Body of pancreas (tissue), 4 donors: ENCODE measurements around the gene MARCHF3.

Experiments used
- CTCF ChIP-seq, 7 experiments: fragments of 450-650 bp in 4 of 7; fragments of 200-600 bp in 3 of 7; sonication (generic) in 3 of 7; IDR thresholded peaks; one replicate each; pipeline ENCODE4 v1.5.1; 2016 to 2019; ENCODE audit warnings: antibody characterized with exemption in 7 of 7
- POLR2A ChIP-seq, 3 donors: fragments of 450-650 bp; IDR thresholded peaks; one replicate each; pipeline ENCODE4 v1.6.1; 2016; ENCODE audit warnings: antibody characterized with exemption in 3 of 3, mild to moderate bottlenecking in 2 of 3

GRCh38 chr5:126875303-126875785 is 155.0 kb downstream of the MARCHF3 start:
- no peak for TF ChIP-seq POLR2A (IDR thresholded peaks at IDR 0.05)
- TF ChIP-seq CTCF (IDR thresholded peaks at IDR 0.05), result no peak
